ENCODE measurements around the gene ZNF587. TPM values are rescaled to one million over a fixed set of nuclear protein-coding genes. Genes with fewer than 3 reads are reported as not detected.
"Not testable (repeated sequence)": the region's sequence is repeated elsewhere in the genome, so short reads cannot be mapped to it uniquely, and the experiment has no call there.

The ZNF587 gene
- polyA plus RNA-seq, 2 donors: 4.9 to 19.5 TPM

- H3K36me3 ChIP-seq (ENCODE audit: control insufficient read depth in 2 of 2, insufficient read depth in 2 of 2, low read length in 1 of 2): peaks cover 4% of the 10 kb centered on the region in 2 donors
- no peak overlapping the region for H3K27ac ChIP-seq (ENCODE audit: low read depth in 2 of 2, low read length in 1 of 2)
- H3K4me3 ChIP-seq (ENCODE audit: low read depth in 1 of 2, low read length in 2 of 2): no peak overlapping the region
- no peaks in the 10 kb centered on the region for H3K9me3 ChIP-seq (ENCODE audit: control insufficient read depth in 2 of 2, insufficient read depth in 1 of 2, low read depth in 1 of 2, low read length in 1 of 2)
- no peaks in the 10 kb centered on the region for H3K4me1 ChIP-seq (ENCODE audit: control insufficient read depth in 2 of 2, insufficient read depth in 2 of 2, low read length in 1 of 2)
- H3K27me3 ChIP-seq (ENCODE audit: control insufficient read depth in 1 of 2, insufficient read depth in 2 of 2, low read length in 2 of 2): no peaks in the 10 kb centered on the region
- whole genome bisulfite sequencing, 2 donors: 72 to 81% methylated on average over 6 of the region's 6 CpGs
Measured at GRCh38 chr19:57841122-57841763, 8.4 kb upstream of the ZNF587 start.

GRCh38 chr19:57847164-57847563 lies 2.5 kb upstream of the ZNF587 start:
- WGBS, 2 donors: 82 to 88% methylated on average over 3 of the region's 3 CpGs
- H3K27ac ChIP-seq (ENCODE audit: low read depth in 2 of 2, low read length in 1 of 2); H3K4me1 ChIP-seq (ENCODE audit: control insufficient read depth in 2 of 2, insufficient read depth in 2 of 2, low read length in 1 of 2); H3K9me3 ChIP-seq (ENCODE audit: control insufficient read depth in 2 of 2, insufficient read depth in 1 of 2, low read depth in 1 of 2, low read length in 1 of 2); H3K4me3 ChIP-seq (ENCODE audit: low read depth in 1 of 2, low read length in 2 of 2); H3K27me3 ChIP-seq (ENCODE audit: control insufficient read depth in 1 of 2, insufficient read depth in 2 of 2, low read length in 2 of 2); H3K36me3 ChIP-seq (ENCODE audit: control insufficient read depth in 2 of 2, insufficient read depth in 2 of 2, low read length in 1 of 2): not testable (repeated sequence)

- H3K4me3 ChIP-seq (ENCODE audit: low read depth in 1 of 2, low read length in 2 of 2): peak overlapping the region in 1 of 2 donors; percentile 95
- not testable (repeated sequence) for H3K4me1 ChIP-seq (ENCODE audit: control insufficient read depth in 2 of 2, insufficient read depth in 2 of 2, low read length in 1 of 2); H3K9me3 ChIP-seq (ENCODE audit: control insufficient read depth in 2 of 2, insufficient read depth in 1 of 2, low read depth in 1 of 2, low read length in 1 of 2); H3K27me3 ChIP-seq (ENCODE audit: control insufficient read depth in 1 of 2, insufficient read depth in 2 of 2, low read length in 2 of 2); H3K27ac ChIP-seq (ENCODE audit: low read depth in 2 of 2, low read length in 1 of 2); H3K36me3 ChIP-seq (ENCODE audit: control insufficient read depth in 2 of 2, insufficient read depth in 2 of 2, low read length in 1 of 2)
- 90 to 91% methylated on average over 2 of the region's 2 CpGs for WGBS, 2 donors
Measured at GRCh38 chr19:57849162-57849665, 445 bp upstream of the ZNF587 start.

GRCh38 chr19:57850553-57851017 lies 926 bp downstream of the ZNF587 start:
- H3K27ac ChIP-seq (ENCODE audit: low read depth in 2 of 2, low read length in 1 of 2): peak overlapping the region; percentile 47 to 90
- H3K9me3 ChIP-seq (ENCODE audit: control insufficient read depth in 2 of 2, insufficient read depth in 1 of 2, low read depth in 1 of 2, low read length in 1 of 2): peaks cover under 1 to 2% of the 10 kb centered on the region in 2 donors
- 8 to 11% methylated on average over 11 of the region's 11 CpGs for WGBS, 2 donors
- H3K4me3 ChIP-seq (ENCODE audit: low read depth in 1 of 2, low read length in 2 of 2): peak overlapping the region; percentile 67 to 95
- peaks cover 0 to 3% of the 10 kb centered on the region in 2 donors for H3K4me1 ChIP-seq (ENCODE audit: control insufficient read depth in 2 of 2, insufficient read depth in 2 of 2, low read length in 1 of 2)
- peaks cover 4 to 6% of the 10 kb centered on the region in 2 donors for H3K36me3 ChIP-seq (ENCODE audit: control insufficient read depth in 2 of 2, insufficient read depth in 2 of 2, low read length in 1 of 2)
- H3K27me3 ChIP-seq (ENCODE audit: control insufficient read depth in 1 of 2, insufficient read depth in 2 of 2, low read length in 2 of 2): no peaks in the 10 kb centered on the region

GRCh38 chr19:57851812-57852603 lies 2.3 kb downstream of the ZNF587 start:
- 80 to 84% methylated on average over 4 to 6 of the region's 6 CpGs for WGBS, 2 donors
- peaks cover 4 to 16% of the 10 kb centered on the region in 2 donors for H3K36me3 ChIP-seq (ENCODE audit: control insufficient read depth in 2 of 2, insufficient read depth in 2 of 2, low read length in 1 of 2)
- not testable (repeated sequence) for H3K4me3 ChIP-seq (ENCODE audit: low read depth in 1 of 2, low read length in 2 of 2); H3K27ac ChIP-seq (ENCODE audit: low read depth in 2 of 2, low read length in 1 of 2); H3K27me3 ChIP-seq (ENCODE audit: control insufficient read depth in 1 of 2, insufficient read depth in 2 of 2, low read length in 2 of 2); H3K9me3 ChIP-seq (ENCODE audit: control insufficient read depth in 2 of 2, insufficient read depth in 1 of 2, low read depth in 1 of 2, low read length in 1 of 2); H3K4me1 ChIP-seq (ENCODE audit: control insufficient read depth in 2 of 2, insufficient read depth in 2 of 2, low read length in 1 of 2)

GRCh38 chr19:57854117-57854516 lies 4.5 kb downstream of the ZNF587 start:
- WGBS, 2 donors: 74 to 77% methylated on average over 2 of the region's 2 CpGs
- H3K27ac ChIP-seq (ENCODE audit: low read depth in 2 of 2, low read length in 1 of 2): not testable (repeated sequence)

GRCh38 chr19:57862351-57862750 lies 12.7 kb downstream of the ZNF587 start:
- Histone ChIP-seq H3K9me3 (ENCODE audit: control insufficient read depth in 2 of 2, insufficient read depth in 1 of 2, low read depth in 1 of 2, low read length in 1 of 2) (peaks cover 4 to 38% of the 10 kb centered on the region in 2 donors), H3K36me3 (ENCODE audit: control insufficient read depth in 2 of 2, insufficient read depth in 2 of 2, low read length in 1 of 2) (peaks cover 0 to 30% of the 10 kb centered on the region in 2 donors)
- not testable (repeated sequence) for H3K4me1 ChIP-seq (ENCODE audit: control insufficient read depth in 2 of 2, insufficient read depth in 2 of 2, low read length in 1 of 2); H3K27me3 ChIP-seq (ENCODE audit: control insufficient read depth in 1 of 2, insufficient read depth in 2 of 2, low read length in 2 of 2); H3K4me3 ChIP-seq (ENCODE audit: low read depth in 1 of 2, low read length in 2 of 2); H3K27ac ChIP-seq (ENCODE audit: low read depth in 2 of 2, low read length in 1 of 2)
- WGBS, 2 donors: 97% methylated on average over 3 of the region's 3 CpGs

More at GRCh38 chr19:57854117-57854516, 4.5 kb downstream of the ZNF587 start:
- H3K9me3 ChIP-seq (ENCODE audit: control insufficient read depth in 2 of 2, insufficient read depth in 1 of 2, low read depth in 1 of 2, low read length in 1 of 2); H3K27me3 ChIP-seq (ENCODE audit: control insufficient read depth in 1 of 2, insufficient read depth in 2 of 2, low read length in 2 of 2); H3K4me1 ChIP-seq (ENCODE audit: control insufficient read depth in 2 of 2, insufficient read depth in 2 of 2, low read length in 1 of 2); H3K4me3 ChIP-seq (ENCODE audit: low read depth in 1 of 2, low read length in 2 of 2): not testable (repeated sequence)
- peaks cover 4 to 24% of the 10 kb centered on the region in 2 donors for H3K36me3 ChIP-seq (ENCODE audit: control insufficient read depth in 2 of 2, insufficient read depth in 2 of 2, low read length in 1 of 2)

GRCh38 chr19:57867868-57868492 lies 18.3 kb downstream of the ZNF587 start:
- H3K4me1 ChIP-seq (ENCODE audit: control insufficient read depth in 2 of 2, insufficient read depth in 2 of 2, low read length in 1 of 2): no peaks in the 10 kb centered on the region
- H3K9me3 ChIP-seq (ENCODE audit: control insufficient read depth in 2 of 2, insufficient read depth in 1 of 2, low read depth in 1 of 2, low read length in 1 of 2): peaks cover 19 to 33% of the 10 kb centered on the region in 2 donors
- no peak overlapping the region for H3K27ac ChIP-seq (ENCODE audit: low read depth in 2 of 2, low read length in 1 of 2)
- peaks cover 6 to 16% of the 10 kb centered on the region in 2 donors for H3K36me3 ChIP-seq (ENCODE audit: control insufficient read depth in 2 of 2, insufficient read depth in 2 of 2, low read length in 1 of 2)
- WGBS, 2 donors: 95 to 98% methylated on average over 7 of the region's 7 CpGs
- no peak overlapping the region for H3K4me3 ChIP-seq (ENCODE audit: low read depth in 1 of 2, low read length in 2 of 2)
- H3K27me3 ChIP-seq (ENCODE audit: control insufficient read depth in 1 of 2, insufficient read depth in 2 of 2, low read length in 2 of 2): no peaks in the 10 kb centered on the region

GRCh38 chr19:57869655-57870054 lies 20.0 kb downstream of the ZNF587 start:
- 97 to 98% methylated on average over 5 to 6 of the region's 6 CpGs for WGBS, 2 donors
- H3K4me3 ChIP-seq (ENCODE audit: low read depth in 1 of 2, low read length in 2 of 2); H3K27me3 ChIP-seq (ENCODE audit: control insufficient read depth in 1 of 2, insufficient read depth in 2 of 2, low read length in 2 of 2); H3K4me1 ChIP-seq (ENCODE audit: control insufficient read depth in 2 of 2, insufficient read depth in 2 of 2, low read length in 1 of 2); H3K27ac ChIP-seq (ENCODE audit: low read depth in 2 of 2, low read length in 1 of 2): not testable (repeated sequence)
- H3K9me3 ChIP-seq (ENCODE audit: control insufficient read depth in 2 of 2, insufficient read depth in 1 of 2, low read depth in 1 of 2, low read length in 1 of 2): peaks cover 25 to 38% of the 10 kb centered on the region in 2 donors
- H3K36me3 ChIP-seq (ENCODE audit: control insufficient read depth in 2 of 2, insufficient read depth in 2 of 2, low read length in 1 of 2): peaks cover 6 to 14% of the 10 kb centered on the region in 2 donors

Data from esophagus (tissue), 2 donors.